Suppressor macrophage (primary cell): ENCODE measurements around the gene ANKS1A.
A peak's percentile ranks its signal among the peaks of the same experiment; 100 is the strongest.
"Not testable (repeated sequence)": the region's sequence is repeated elsewhere in the genome, so short reads cannot be mapped to it uniquely, and the experiment has no call there.

Experiments used
- DNase-seq, 4 experiments: peaks; one replicate each; pipeline ENCODE4 v3.0.0-alpha.2; 2020 to 2022

Gene ANKS1A

GRCh38 chr6:34994693-34995092 lies 105.6 kb downstream of the ANKS1A start:
- no peak for DNase-seq

- DNase-seq = not testable (repeated sequence)
Measured at GRCh38 chr6:34998417-34998816, 109.4 kb downstream of the ANKS1A start.

- not testable (repeated sequence) for DNase-seq
Measured at GRCh38 chr6:34999153-34999552, 110.1 kb downstream of the ANKS1A start.

- not testable (repeated sequence) for DNase-seq
Measured at GRCh38 chr6:34999962-35000361, 110.9 kb downstream of the ANKS1A start.

GRCh38 chr6:35001349-35001748 lies 112.3 kb downstream of the ANKS1A start:
- not testable (repeated sequence) for DNase-seq

GRCh38 chr6:35003886-35004530 lies 115.0 kb downstream of the ANKS1A start:
- DNase-seq = not testable (repeated sequence)

GRCh38 chr6:35007016-35007415 lies 118.0 kb downstream of the ANKS1A start:
- no peak for DNase-seq

- no peak for DNase-seq
Measured at GRCh38 chr6:35008858-35009257, 119.8 kb downstream of the ANKS1A start.

GRCh38 chr6:35011096-35012041 lies 122.3 kb downstream of the ANKS1A start:
- peak; percentile 19 to 50 (median 34) for DNase-seq

- no peak for DNase-seq
Measured at GRCh38 chr6:35013701-35014100, 124.6 kb downstream of the ANKS1A start.

GRCh38 chr6:35014341-35014740 lies 125.3 kb downstream of the ANKS1A start:
- no peak for DNase-seq

- DNase-seq = no peak
Measured at GRCh38 chr6:35014786-35015185, 125.7 kb downstream of the ANKS1A start.

- DNase-seq = no peak
Measured at GRCh38 chr6:35015476-35015875, 126.4 kb downstream of the ANKS1A start.

GRCh38 chr6:35015996-35016395 lies 126.9 kb downstream of the ANKS1A start:
- no peak for DNase-seq

GRCh38 chr6:35016502-35017321 lies 127.7 kb downstream of the ANKS1A start:
- no peak for DNase-seq

GRCh38 chr6:35017411-35018181 lies 128.5 kb downstream of the ANKS1A start:
- no peak for DNase-seq

- no peak for DNase-seq
Measured at GRCh38 chr6:35018182-35018519, 129.1 kb downstream of the ANKS1A start.

GRCh38 chr6:35018746-35019145 lies 129.7 kb downstream of the ANKS1A start:
- no peak for DNase-seq

- no peak for DNase-seq
Measured at GRCh38 chr6:35019171-35019570, 130.1 kb downstream of the ANKS1A start.

- DNase-seq = no peak
Measured at GRCh38 chr6:35019831-35020230, 130.8 kb downstream of the ANKS1A start.

GRCh38 chr6:35021004-35021403 lies 131.9 kb downstream of the ANKS1A start:
- no peak for DNase-seq
